Liver (tissue), 9 donors: ENCODE results near the gene B3GNT9. TPM values are rescaled to one million over a fixed set of nuclear protein-coding genes. Genes with fewer than 3 reads are reported as not detected.

Experiments
- DNase-seq: peaks from one replicate; pipeline ENCODE4 v3.0.0-alpha.2; 2017; ENCODE audit warnings: low spot score
- H3K27ac ChIP-seq, 2 donors: one replicate each; pipeline ENCODE4 v1.7.0; 2013; ENCODE audit warnings: inconsistent platforms in 2 of 2, low read length in 2 of 2, control low read depth in 1 of 2, low read depth in 1 of 2, mild to moderate bottlenecking in 1 of 2
- H3K27me3 ChIP-seq, 4 donors: one replicate each; pipeline versions ENCODE4 v1.6.1 to v1.7.0; 2013; ENCODE audit warnings: low read length in 3 of 4, inconsistent platforms in 1 of 4, mild to moderate bottlenecking in 1 of 4, moderate library complexity in 1 of 4; ENCODE audit not compliant: control insufficient read depth in 4 of 4, insufficient read depth in 4 of 4
- H3K36me3 ChIP-seq, 4 donors: one replicate each; pipeline versions ENCODE4 v1.6.1 to v1.7.0; 2013; ENCODE audit warnings: low read length in 3 of 4, mild to moderate bottlenecking in 3 of 4, low read depth in 1 of 4, moderate library complexity in 1 of 4; ENCODE audit not compliant: control insufficient read depth in 4 of 4, insufficient read depth in 3 of 4
- H3K4me1 ChIP-seq, 4 donors: one replicate each; pipeline versions ENCODE4 v1.6.1 to v1.7.0; 2013; ENCODE audit warnings: low read length in 3 of 4, mild to moderate bottlenecking in 3 of 4, moderate library complexity in 1 of 4; ENCODE audit not compliant: control insufficient read depth in 4 of 4, insufficient read depth in 4 of 4
- H3K4me3 ChIP-seq, 3 donors: one replicate each; pipeline versions ENCODE4 v1.6.1 to v1.7.0; 2013; ENCODE audit warnings: low read length in 3 of 3, control low read depth in 1 of 3, low read depth in 1 of 3, mild to moderate bottlenecking in 1 of 3
- H3K9ac ChIP-seq, 2 donors: one replicate each; pipeline ENCODE4 v1.7.0; 2013; ENCODE audit warnings: low read length in 2 of 2, mild to moderate bottlenecking in 2 of 2, moderate library complexity in 2 of 2, control low read depth in 1 of 2, low read depth in 1 of 2
- H3K9me3 ChIP-seq, 4 donors: one replicate each; pipeline versions ENCODE4 v1.6.1 to v1.7.0; 2013; ENCODE audit warnings: low read length in 3 of 4; ENCODE audit not compliant: control insufficient read depth in 4 of 4
- ATF3 ChIP-seq: IDR thresholded peaks from 2 replicates; pipeline ENCODE4 v1.6.1; 2016; ENCODE audit warnings: antibody characterized with exemption
- CTCF ChIP-seq: fragments of 150-350 bp; IDR thresholded peaks from 2 replicates; pipeline ENCODE4 v1.5.1; 2017; ENCODE audit warnings: improper control_type of control experiment, low read depth, low read length; ENCODE audit not compliant: missing input control
- EGR1 ChIP-seq, 2 donors: IDR thresholded peaks; 2 replicates each; pipeline ENCODE4 v1.6.1; 2016 to 2018; ENCODE audit warnings: antibody characterized with exemption in 2 of 2, low read depth in 2 of 2
- FOXA2 ChIP-seq: IDR thresholded peaks from 2 replicates; pipeline ENCODE4 v1.6.1; 2016; ENCODE audit warnings: antibody characterized with exemption
- GABPA ChIP-seq, 2 donors: IDR thresholded peaks in 1 of 2; conservative IDR thresholded peaks in 1 of 2; 2 replicates each; pipeline ENCODE4 v1.6.1; 2016; ENCODE audit warnings: antibody characterized with exemption in 2 of 2, mild to moderate bottlenecking in 1 of 2, moderate library complexity in 1 of 2
- HNF4G ChIP-seq: IDR thresholded peaks from 2 replicates; pipeline ENCODE4 v1.6.1; 2016; ENCODE audit warnings: antibody characterized with exemption
- JUND ChIP-seq, 2 donors: IDR thresholded peaks; 2 replicates each; pipeline ENCODE4 v1.6.1; 2016; ENCODE audit warnings: antibody characterized with exemption in 2 of 2
- MAX ChIP-seq: IDR thresholded peaks from 2 replicates; pipeline ENCODE4 v1.6.1; 2016; ENCODE audit warnings: antibody characterized with exemption
- RAD21 ChIP-seq, 2 donors: IDR thresholded peaks; 2 replicates each; pipeline ENCODE4 v1.6.1; 2016; ENCODE audit warnings: antibody characterized with exemption in 2 of 2, mild to moderate bottlenecking in 2 of 2
- SP1 ChIP-seq: IDR thresholded peaks from 2 replicates; pipeline ENCODE4 v1.6.1; 2018; ENCODE audit warnings: antibody characterized with exemption, mild to moderate bottlenecking
- TAF1 ChIP-seq: conservative IDR thresholded peaks from 2 replicates; pipeline ENCODE4 v1.6.1; 2016; ENCODE audit warnings: antibody characterized with exemption, mild to moderate bottlenecking
- YY1 ChIP-seq: IDR thresholded peaks from 2 replicates; pipeline ENCODE4 v1.6.1; 2016; ENCODE audit warnings: antibody characterized with exemption, mild to moderate bottlenecking
- ZBTB33 ChIP-seq: IDR thresholded peaks from 2 replicates; pipeline ENCODE4 v1.6.1; 2016; ENCODE audit warnings: antibody characterized with exemption
- WGBS: extraction: QIAGEN DNeasy Blood & Tissue Kit; methylation state at CpG from one replicate; pipeline ENCODE4 v1.1.7; 2013; 5-methylcytosine and 5-hydroxymethylcytosine counted together
- polyA plus RNA-seq, 2 donors: library from polyadenylated mRNA; stranded (reverse) in 1 of 2; unstranded in 1 of 2; fragments of 200-250 nt in 1 of 2; fragments of >200 nt in 1 of 2; fragmentation: Nextera tagmentation in 1 of 2; extraction: Ambion mirVana in 1 of 2; gene quantifications; one replicate each; pipeline versions ENCODE4 v1.2.1 to v1.2.3, GENCODE V29; 2013 to 2015
- total RNA-seq, 2 donors: library from RNA; depleted of rRNA; stranded (reverse); fragments of >200 nt; gene quantifications; one replicate each; pipeline ENCODE4 v1.2.3, GENCODE V29; 2014
- donor health status: healthy.
- donor health status: healthy.
- donor health status: healthy.
- donor health status: healthy.
- donor health status: healthy.

Gene B3GNT9
- total and polyA plus RNA-seq, 4 donors: 0.43 to 2.3 (median 1.4) TPM

GRCh38 chr16:67170168-67170948, 19.6 kb upstream of the B3GNT9 start, which contains the start of gene NOL3:
Gene NOL3, plus strand, starts transcription at chr16:67170538.
- Histone ChIP-seq H3K9ac (peak within 1 kb of the TSS; percentile 13 to 65), H3K36me3 (peaks cover 0 to 2% (median 0%) of the 10 kb centered on the region in 4 donors), H3K27ac (peak within 1 kb of the TSS in 1 of 2 donors; percentile 60), H3K4me3 (peak within 1 kb of the TSS in 2 of 3 donors; percentile 49 to 60), H3K4me1 (peaks cover 11 to 27% (median 19%) of the 10 kb centered on the region in 4 donors), H3K9me3 (no peaks in the 10 kb centered on the region), H3K27me3 (no peaks in the 10 kb centered on the region)
- TF ChIP-seq ATF3 (no peak), GABPA (IDR thresholded peaks at IDR 0.05 in 1 of 2, conservative IDR thresholded peaks at IDR 0.05 in 1 of 2) (no peak), SP1 (peak; percentile 26), ZBTB33 (no peak)
- 6% methylated on average over 50 of the region's 50 CpGs for WGBS
- peak; percentile 69 for DNase-seq

GRCh38 chr16:67169642-67170167, 18.9 kb upstream of the B3GNT9 start:
- TF ChIP-seq EGR1 (IDR thresholded peaks at IDR 0.05; ENCODE audit: low read depth in 2 of 2) (no peak), CTCF (peak; percentile 25), MAX (no peak)
- Histone ChIP-seq H3K4me3 (peak overlapping the region in 2 of 3 donors; percentile 49 to 60), H3K27me3 (no peaks in the 10 kb centered on the region), H3K9me3 (no peaks in the 10 kb centered on the region), H3K9ac (no peak overlapping the region), H3K27ac (peak overlapping the region in 1 of 2 donors; percentile 36), H3K4me1 (peaks cover 17 to 31% (median 24%) of the 10 kb centered on the region in 4 donors), H3K36me3 (peaks cover 0 to 2% (median 0%) of the 10 kb centered on the region in 4 donors)
- DNase-seq: no peak
- 25% methylated on average over 24 of the region's 24 CpGs for WGBS

- H3K4me1 ChIP-seq: peaks cover 19 to 30% (median 24%) of the 10 kb centered on the region in 4 donors
- H3K4me3 ChIP-seq: no peak overlapping the region
- no peak overlapping the region for H3K9ac ChIP-seq
- H3K36me3 ChIP-seq: peaks cover 0 to 2% (median 0%) of the 10 kb centered on the region in 4 donors
- TF ChIP-seq ATF3 (no peak), ZBTB33 (no peak), SP1 (no peak), JUND (IDR thresholded peaks at IDR 0.05) (no peak), MAX (no peak), YY1 (no peak), TAF1 (no peak), HNF4G (no peak), FOXA2 (no peak), RAD21 (IDR thresholded peaks at IDR 0.05) (no peak)
- 73% methylated on average over 9 of the region's 9 CpGs for WGBS
- H3K9me3 ChIP-seq: no peaks in the 10 kb centered on the region
- H3K27ac ChIP-seq: no peak overlapping the region
- no peaks in the 10 kb centered on the region for H3K27me3 ChIP-seq
- DNase-seq: no peak
These were observed 18.2 kb upstream of the B3GNT9 start for GRCh38 chr16:67169011-67169451.
